HG02588 (cell line): ENCODE data around the gene CAMTA1.

Experiments
- ATAC-seq: cut with Tn5 transposase; IDR thresholded peaks from one replicate; pipeline ENCODE4 v1.9.1; 2021; ENCODE audit warnings: mild to moderate bottlenecking, moderate library complexity; ENCODE audit not compliant: unreplicated experiment

CAMTA1 gene

GRCh38 chr1:7221826-7222694, 436.8 kb downstream of the CAMTA1 start:
- ATAC-seq, result no peak

GRCh38 chr1:7222695-7223015, 437.4 kb downstream of the CAMTA1 start:
- ATAC-seq, result no peak

GRCh38 chr1:7223334-7224080, 438.3 kb downstream of the CAMTA1 start:
- ATAC-seq, result no peak

GRCh38 chr1:7224081-7224534, 438.9 kb downstream of the CAMTA1 start:
- no peak for ATAC-seq

- ATAC-seq, result no peak
Measured at GRCh38 chr1:7224644-7225043, 439.4 kb downstream of the CAMTA1 start.

GRCh38 chr1:7225711-7226505, 440.7 kb downstream of the CAMTA1 start:
- ATAC-seq, result no peak

GRCh38 chr1:7227654-7228053, 442.4 kb downstream of the CAMTA1 start:
- no peak for ATAC-seq

GRCh38 chr1:7228252-7228961, 443.2 kb downstream of the CAMTA1 start:
- ATAC-seq, result no peak

GRCh38 chr1:7229186-7229585, 443.9 kb downstream of the CAMTA1 start:
- ATAC-seq, result no peak

- ATAC-seq, result no peak
Measured at GRCh38 chr1:7229696-7230631, 444.7 kb downstream of the CAMTA1 start.

GRCh38 chr1:7232441-7233236, 447.4 kb downstream of the CAMTA1 start:
- no peak for ATAC-seq

GRCh38 chr1:7233237-7233540, 447.9 kb downstream of the CAMTA1 start:
- no peak for ATAC-seq

- ATAC-seq, result no peak
Measured at GRCh38 chr1:7233646-7234470, 448.6 kb downstream of the CAMTA1 start.

- no peak for ATAC-seq
Measured at GRCh38 chr1:7234471-7234755, 449.2 kb downstream of the CAMTA1 start.

- no peak for ATAC-seq
Measured at GRCh38 chr1:7235871-7236517, 450.7 kb downstream of the CAMTA1 start.

GRCh38 chr1:7236844-7237515, 451.7 kb downstream of the CAMTA1 start:
- ATAC-seq, result no peak

GRCh38 chr1:7247158-7247557, 461.9 kb downstream of the CAMTA1 start:
- ATAC-seq, result no peak
